IgD-negative memory B cell (primary cell): Measurements from ENCODE around the gene ATP2B2. TPM values are rescaled to one million over a fixed set of nuclear protein-coding genes. Genes with fewer than 3 reads are reported as not detected.
A peak's percentile ranks its signal among the peaks of the same experiment; 100 is the strongest.

Experiments used
- H3K27ac Mint-ChIP-seq, 3 donors: one replicate each; pipeline ENCODE4 v1.8.0; 2020 to 2022; ENCODE audit warnings: mild to moderate bottlenecking in 3 of 3, mixed read lengths in 3 of 3, moderate library complexity in 1 of 3
- H3K27me3 Mint-ChIP-seq: one replicate; pipeline ENCODE4 v1.8.0; 2021; ENCODE audit warnings: mixed read lengths
- H3K36me3 Mint-ChIP-seq: one replicate; pipeline ENCODE4 v1.8.0; 2020; ENCODE audit warnings: mild to moderate bottlenecking, mixed read lengths
- H3K4me1 Mint-ChIP-seq, 3 donors: one replicate each; pipeline ENCODE4 v1.8.0; 2020 to 2022; ENCODE audit warnings: mixed read lengths in 3 of 3, mild to moderate bottlenecking in 1 of 3
- H3K4me3 Mint-ChIP-seq, 4 donors: one replicate each; pipeline ENCODE4 v1.8.0; 2020 to 2022; ENCODE audit warnings: mild to moderate bottlenecking in 4 of 4, mixed read lengths in 4 of 4, moderate library complexity in 3 of 4
- H3K9me3 Mint-ChIP-seq, 3 donors: one replicate each; pipeline ENCODE4 v1.8.0; 2020 to 2021; ENCODE audit warnings: mixed read lengths in 3 of 3, mild to moderate bottlenecking in 1 of 3
- polyA plus RNA-seq: library from polyadenylated mRNA; unstranded; fragments of 300-500 nt; fragmentation: Illumina TruSeq; gene quantifications from one replicate; pipeline ENCODE4 v1.2.3, GENCODE V29; 2021

Gene ATP2B2
- polyA plus RNA-seq, 1 donor from 2014 or later = not detected

- H3K4me3 Mint-ChIP-seq = no peak overlapping the region
- no peaks in the 10 kb centered on the region for H3K27me3 Mint-ChIP-seq
- H3K36me3 Mint-ChIP-seq = no peaks in the 10 kb centered on the region
Measured at GRCh38 chr3:10437995-10438901, 67.1 kb downstream of the ATP2B2 start.

GRCh38 chr3:10437272-10437994, 68.0 kb downstream of the ATP2B2 start:
- Mint-ChIP-seq H3K27ac (peak overlapping the region in 1 of 3 donors; percentile 23), H3K36me3 (no peaks in the 10 kb centered on the region), H3K4me3 (peak overlapping the region in 2 of 4 donors; percentile 56 to 63), H3K4me1 (peaks cover 25 to 29% (median 26%) of the 10 kb centered on the region in 3 donors), H3K9me3 (no peaks in the 10 kb centered on the region), H3K27me3 (no peaks in the 10 kb centered on the region)

More at GRCh38 chr3:10437995-10438901, 67.1 kb downstream of the ATP2B2 start:
- Mint-ChIP-seq H3K4me1 (peaks cover 25 to 29% (median 26%) of the 10 kb centered on the region in 3 donors), H3K27ac (peak overlapping the region in 2 of 3 donors; percentile 81 to 87), H3K9me3 (no peaks in the 10 kb centered on the region)

GRCh38 chr3:10435850-10436249, 69.5 kb downstream of the ATP2B2 start:
- no peaks in the 10 kb centered on the region for H3K27me3 Mint-ChIP-seq
- no peak overlapping the region for H3K4me3 Mint-ChIP-seq
- H3K9me3 Mint-ChIP-seq = no peaks in the 10 kb centered on the region
- H3K27ac Mint-ChIP-seq = no peak overlapping the region
- peaks cover 25 to 27% (median 26%) of the 10 kb centered on the region in 3 donors for H3K4me1 Mint-ChIP-seq
- H3K36me3 Mint-ChIP-seq = peaks cover under 1% of the 10 kb centered on the region

GRCh38 chr3:10434938-10435336, 70.4 kb downstream of the ATP2B2 start:
- H3K36me3 Mint-ChIP-seq = peaks cover 2% of the 10 kb centered on the region
- H3K9me3 Mint-ChIP-seq = no peaks in the 10 kb centered on the region
- peaks cover 18 to 21% (median 18%) of the 10 kb centered on the region in 3 donors for H3K4me1 Mint-ChIP-seq
- no peak overlapping the region for H3K27ac Mint-ChIP-seq
- H3K4me3 Mint-ChIP-seq = no peak overlapping the region
- H3K27me3 Mint-ChIP-seq = no peaks in the 10 kb centered on the region

GRCh38 chr3:10434144-10434937, 71.0 kb downstream of the ATP2B2 start:
- Mint-ChIP-seq H3K9me3 (no peaks in the 10 kb centered on the region), H3K27ac (no peak overlapping the region), H3K27me3 (no peaks in the 10 kb centered on the region), H3K4me1 (peaks cover 18 to 21% (median 18%) of the 10 kb centered on the region in 3 donors), H3K36me3 (peaks cover 4% of the 10 kb centered on the region), H3K4me3 (peak overlapping the region in 1 of 4 donors; percentile 28)

GRCh38 chr3:10432931-10433330, 72.5 kb downstream of the ATP2B2 start:
- Mint-ChIP-seq H3K9me3 (no peaks in the 10 kb centered on the region), H3K27me3 (peaks cover 4% of the 10 kb centered on the region), H3K4me1 (peaks cover 13 to 16% (median 15%) of the 10 kb centered on the region in 3 donors), H3K27ac (no peak overlapping the region), H3K36me3 (peaks cover 4% of the 10 kb centered on the region), H3K4me3 (no peak overlapping the region)

- peaks cover 4% of the 10 kb centered on the region for H3K36me3 Mint-ChIP-seq
Measured at GRCh38 chr3:10432156-10432845, 73.1 kb downstream of the ATP2B2 start.

GRCh38 chr3:10430805-10431204, 74.6 kb downstream of the ATP2B2 start:
- Mint-ChIP-seq H3K27me3 (peaks cover 5% of the 10 kb centered on the region), H3K4me1 (peaks cover 0 to 6% (median 2%) of the 10 kb centered on the region in 3 donors), H3K27ac (no peak overlapping the region), H3K9me3 (no peaks in the 10 kb centered on the region), H3K4me3 (no peak overlapping the region), H3K36me3 (peaks cover 4% of the 10 kb centered on the region)

More at GRCh38 chr3:10432156-10432845, 73.1 kb downstream of the ATP2B2 start:
- H3K27me3 Mint-ChIP-seq = peaks cover 4% of the 10 kb centered on the region
- H3K4me1 Mint-ChIP-seq = peaks cover 8 to 10% (median 10%) of the 10 kb centered on the region in 3 donors
- H3K4me3 Mint-ChIP-seq = no peak overlapping the region
- no peaks in the 10 kb centered on the region for H3K9me3 Mint-ChIP-seq
- peak overlapping the region in 1 of 3 donors; percentile 29 for H3K27ac Mint-ChIP-seq

- Mint-ChIP-seq H3K27ac (no peak overlapping the region), H3K9me3 (no peaks in the 10 kb centered on the region), H3K36me3 (peaks cover 4% of the 10 kb centered on the region), H3K4me3 (no peak overlapping the region), H3K27me3 (peaks cover 5% of the 10 kb centered on the region), H3K4me1 (no peaks in the 10 kb centered on the region)
Measured at GRCh38 chr3:10428406-10429091, 76.8 kb downstream of the ATP2B2 start.

GRCh38 chr3:10426346-10427220, 78.8 kb downstream of the ATP2B2 start:
- Mint-ChIP-seq H3K36me3 (peaks cover 4% of the 10 kb centered on the region), H3K27ac (no peak overlapping the region), H3K4me3 (no peak overlapping the region), H3K27me3 (peaks cover 5% of the 10 kb centered on the region), H3K9me3 (no peaks in the 10 kb centered on the region), H3K4me1 (peaks cover 2 to 4% (median 2%) of the 10 kb centered on the region in 3 donors)

GRCh38 chr3:10423171-10423882, 82.1 kb downstream of the ATP2B2 start:
- Mint-ChIP-seq H3K27ac (peak overlapping the region in 1 of 3 donors; percentile 10), H3K36me3 (no peaks in the 10 kb centered on the region), H3K27me3 (peaks cover 4% of the 10 kb centered on the region), H3K4me1 (peaks cover 9 to 11% (median 10%) of the 10 kb centered on the region in 3 donors), H3K4me3 (no peak overlapping the region), H3K9me3 (no peaks in the 10 kb centered on the region)

- Mint-ChIP-seq H3K4me1 (peaks cover 9 to 11% (median 10%) of the 10 kb centered on the region in 3 donors), H3K9me3 (no peaks in the 10 kb centered on the region), H3K27ac (peak overlapping the region in 1 of 3 donors; percentile 55)
Measured at GRCh38 chr3:10421996-10422395, 83.4 kb downstream of the ATP2B2 start.

More at GRCh38 chr3:10421996-10422395, 83.4 kb downstream of the ATP2B2 start:
- Mint-ChIP-seq H3K4me3 (no peak overlapping the region), H3K27me3 (peaks cover 1% of the 10 kb centered on the region), H3K36me3 (no peaks in the 10 kb centered on the region)
